Stimulated activated CD8-positive, alpha-beta memory T cell treated with anti-CD3 and anti-CD28 coated beads, Interleukin-7, amount 100 ng/mL, for 48 hours (primary cell): ENCODE measurements around the gene GPER1.
"Not testable (repeated sequence)": the region's sequence is repeated elsewhere in the genome, so short reads cannot be mapped to it uniquely, and the experiment has no call there.

Experiments used
- DNase-seq, 2 donors: peaks; one replicate each; pipeline ENCODE4 v3.0.0-alpha.2; 2020; ENCODE audit warnings: low read depth in 1 of 2; ENCODE audit errors: extremely low read depth in 1 of 2

The GPER1 gene

DNA sequence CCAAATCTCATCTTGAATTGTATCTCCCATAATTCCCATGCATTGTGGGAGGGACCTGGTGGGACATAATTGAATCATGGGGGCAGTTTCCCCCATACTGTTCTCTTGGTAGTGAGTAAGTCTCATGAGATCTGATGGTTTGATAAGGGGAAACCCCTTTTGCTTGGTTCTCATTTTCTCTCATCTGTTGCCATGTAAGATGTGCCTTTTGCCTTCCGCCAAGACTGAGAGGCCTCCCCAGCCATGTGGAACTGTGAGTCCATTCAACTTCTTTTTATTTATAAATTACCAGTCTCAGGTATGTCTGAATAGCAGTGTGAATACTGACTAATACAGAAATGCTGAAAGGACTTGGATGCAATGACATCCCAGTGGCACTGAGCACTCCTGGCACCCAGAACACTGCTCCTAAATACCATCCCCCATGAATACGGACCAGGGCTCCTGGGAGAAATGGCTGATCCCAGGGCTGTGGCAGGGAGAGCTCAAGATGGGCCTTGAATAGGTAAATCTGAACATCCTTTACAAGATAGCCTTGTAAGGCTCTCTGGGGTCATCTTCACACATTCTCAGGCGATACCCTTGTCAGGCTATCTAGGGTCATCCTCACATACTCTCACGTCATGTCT lies 52.7 kb downstream of the GPER1 start:
- no peak for DNase-seq

DNA sequence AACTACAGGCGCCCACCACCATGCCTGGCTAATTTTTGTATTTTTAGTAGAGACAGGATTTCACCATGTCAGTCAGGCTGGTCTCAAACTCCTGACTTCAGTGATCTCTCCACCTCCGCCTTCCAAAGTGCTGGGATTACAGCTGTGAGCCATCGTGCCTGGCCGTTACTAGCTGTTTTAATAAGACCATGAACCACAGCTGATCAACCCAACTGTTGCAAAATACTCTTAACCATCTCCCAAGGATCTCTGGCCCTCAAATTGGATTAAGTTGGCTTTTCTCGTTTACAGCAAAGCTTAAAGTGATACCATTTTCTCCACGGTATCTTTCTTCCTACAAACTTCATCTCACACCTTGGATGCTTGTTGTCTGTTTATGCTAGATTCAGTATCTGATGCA lies 53.7 kb downstream of the GPER1 start:
- no peak for DNase-seq

DNA sequence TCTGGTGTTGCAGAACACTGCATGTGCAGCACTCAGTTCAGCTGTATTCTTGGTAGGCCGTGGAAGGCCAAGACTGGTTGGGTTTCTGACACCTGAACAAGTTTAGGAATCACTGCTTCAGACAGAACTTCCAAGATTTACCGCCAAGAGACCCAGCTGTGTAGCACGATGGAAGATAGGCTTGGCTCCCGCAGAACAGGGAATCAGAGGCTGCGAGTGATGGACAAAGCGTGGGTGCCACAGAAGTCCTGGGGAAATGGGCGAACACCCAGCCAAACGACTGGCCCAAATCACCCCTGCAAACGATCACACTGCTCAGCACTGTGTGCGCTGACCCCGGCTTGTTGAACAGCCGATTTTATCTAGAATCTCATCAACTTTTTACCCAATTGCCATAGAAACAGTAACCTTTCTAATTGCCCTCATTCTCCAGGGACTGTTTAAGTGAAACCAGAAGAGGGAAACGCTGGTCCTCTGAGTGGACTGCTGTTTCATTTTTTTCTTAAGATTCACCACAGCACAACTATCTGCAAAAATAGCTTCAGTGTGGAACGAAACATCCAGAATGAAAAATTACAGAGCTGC lies 54.2 kb downstream of the GPER1 start:
- no peak for DNase-seq

DNA sequence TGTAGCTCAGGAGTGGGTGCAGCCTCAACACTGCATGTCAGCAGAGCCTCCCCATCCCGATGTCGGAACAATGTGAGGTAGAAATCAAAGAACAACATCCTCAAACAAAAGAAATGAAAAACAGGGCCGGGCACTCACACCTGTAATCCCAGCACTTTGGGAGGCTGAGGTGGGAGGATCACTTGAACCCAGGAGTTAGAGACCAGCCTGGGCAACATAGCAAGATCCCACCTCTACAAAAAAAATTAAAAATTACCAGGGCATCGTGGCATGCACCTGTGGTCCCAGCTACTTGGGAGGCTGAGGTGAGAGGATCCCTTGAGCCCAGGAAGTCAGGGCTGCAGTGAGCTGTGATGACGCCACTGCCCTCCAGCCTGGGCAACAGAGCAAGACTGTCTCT lies 55.1 kb downstream of the GPER1 start:
- not testable (repeated sequence) for DNase-seq
